Uterus (tissue), 2 donors: Measurements from ENCODE around the gene WIPF1.

Experiments used
- POLR2A ChIP-seq, 2 donors: fragments of 450-650 bp; IDR thresholded peaks; one replicate each; pipeline ENCODE4 v1.6.1; 2016; ENCODE audit warnings: antibody characterized with exemption in 2 of 2, mild to moderate bottlenecking in 1 of 2, moderate library complexity in 1 of 2
- TF ChIP-seq, protein P1 (sequence below), 4 experiments: fragments of 200-600 bp in 2 of 4; fragments of 450-650 bp in 2 of 4; sonication (generic) in 2 of 4; IDR thresholded peaks; one replicate each; pipeline ENCODE4 v1.5.1; 2016 to 2019; ENCODE audit warnings: antibody characterized with exemption in 4 of 4, mild to moderate bottlenecking in 2 of 4, moderate library complexity in 1 of 4

GRCh38 chr2:174589334-174589733, 8.3 kb downstream of the WIPF1 start:
- TF ChIP-seq POLR2A (IDR thresholded peaks at IDR 0.05): no peak
- TF ChIP-seq, protein P1, sequence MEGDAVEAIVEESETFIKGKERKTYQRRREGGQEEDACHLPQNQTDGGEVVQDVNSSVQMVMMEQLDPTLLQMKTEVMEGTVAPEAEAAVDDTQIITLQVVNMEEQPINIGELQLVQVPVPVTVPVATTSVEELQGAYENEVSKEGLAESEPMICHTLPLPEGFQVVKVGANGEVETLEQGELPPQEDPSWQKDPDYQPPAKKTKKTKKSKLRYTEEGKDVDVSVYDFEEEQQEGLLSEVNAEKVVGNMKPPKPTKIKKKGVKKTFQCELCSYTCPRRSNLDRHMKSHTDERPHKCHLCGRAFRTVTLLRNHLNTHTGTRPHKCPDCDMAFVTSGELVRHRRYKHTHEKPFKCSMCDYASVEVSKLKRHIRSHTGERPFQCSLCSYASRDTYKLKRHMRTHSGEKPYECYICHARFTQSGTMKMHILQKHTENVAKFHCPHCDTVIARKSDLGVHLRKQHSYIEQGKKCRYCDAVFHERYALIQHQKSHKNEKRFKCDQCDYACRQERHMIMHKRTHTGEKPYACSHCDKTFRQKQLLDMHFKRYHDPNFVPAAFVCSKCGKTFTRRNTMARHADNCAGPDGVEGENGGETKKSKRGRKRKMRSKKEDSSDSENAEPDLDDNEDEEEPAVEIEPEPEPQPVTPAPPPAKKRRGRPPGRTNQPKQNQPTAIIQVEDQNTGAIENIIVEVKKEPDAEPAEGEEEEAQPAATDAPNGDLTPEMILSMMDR (IDR thresholded peaks at IDR 0.05): no peak
